HG03045 (cell line): Measurements from ENCODE around the gene ZNF598.
A peak's percentile ranks its signal among the peaks of the same experiment; 100 is the strongest.
"Not testable (repeated sequence)": the region's sequence is repeated elsewhere in the genome, so short reads cannot be mapped to it uniquely, and the experiment has no call there.

Experiments used
- ATAC-seq: cut with Tn5 transposase; IDR thresholded peaks from one replicate; pipeline ENCODE4 v1.9.1; 2021; ENCODE audit warnings: mild to moderate bottlenecking, moderate library complexity; ENCODE audit not compliant: unreplicated experiment

The ZNF598 gene

DNA sequence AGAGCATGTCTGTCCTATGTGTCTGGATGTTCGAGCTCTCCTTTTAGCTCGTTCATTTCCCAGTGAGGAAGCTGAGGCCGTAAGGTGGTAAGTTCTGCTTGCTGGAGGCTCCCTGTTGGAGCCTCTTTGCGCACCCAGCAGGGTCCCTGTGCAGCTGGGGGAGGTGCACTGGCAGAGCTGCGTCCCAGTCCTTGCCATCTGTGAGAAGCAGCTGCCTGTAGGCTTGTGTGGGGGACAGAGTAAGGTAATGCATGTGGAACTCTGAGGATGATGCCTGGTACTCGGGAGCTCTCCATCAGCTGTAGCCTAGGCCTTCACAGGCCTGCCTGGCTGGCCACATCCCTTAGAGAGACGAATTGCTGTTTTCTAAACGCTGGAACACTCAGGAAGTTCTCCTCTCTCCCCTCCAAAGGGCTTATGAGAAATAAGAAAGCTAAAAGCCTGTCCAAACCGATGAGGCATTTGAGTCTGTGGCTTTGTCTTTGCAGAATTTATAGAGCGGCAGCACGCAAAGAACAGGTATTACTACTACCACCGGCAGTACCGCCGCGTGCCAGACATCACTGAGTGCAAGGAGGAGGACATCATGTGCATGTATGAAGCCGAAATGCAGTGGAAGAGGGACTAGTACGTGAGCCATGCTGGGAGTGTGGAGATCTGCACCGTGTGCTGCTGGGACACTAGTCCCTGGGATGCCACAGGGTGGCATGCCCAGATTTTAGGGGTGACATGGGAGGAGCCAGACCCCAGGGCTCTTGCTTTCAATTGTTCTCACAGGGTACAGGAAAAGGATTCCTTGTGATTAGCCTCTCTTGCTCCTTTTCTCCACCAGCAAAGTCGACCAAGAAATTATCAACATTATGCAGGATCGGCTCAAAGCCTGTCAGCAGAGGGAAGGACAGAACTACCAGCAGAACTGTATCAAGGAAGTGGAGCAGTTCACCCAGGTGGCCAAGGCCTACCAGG, 48.7 kb downstream of the ZNF598 start:
- ATAC-seq, result no peak

DNA sequence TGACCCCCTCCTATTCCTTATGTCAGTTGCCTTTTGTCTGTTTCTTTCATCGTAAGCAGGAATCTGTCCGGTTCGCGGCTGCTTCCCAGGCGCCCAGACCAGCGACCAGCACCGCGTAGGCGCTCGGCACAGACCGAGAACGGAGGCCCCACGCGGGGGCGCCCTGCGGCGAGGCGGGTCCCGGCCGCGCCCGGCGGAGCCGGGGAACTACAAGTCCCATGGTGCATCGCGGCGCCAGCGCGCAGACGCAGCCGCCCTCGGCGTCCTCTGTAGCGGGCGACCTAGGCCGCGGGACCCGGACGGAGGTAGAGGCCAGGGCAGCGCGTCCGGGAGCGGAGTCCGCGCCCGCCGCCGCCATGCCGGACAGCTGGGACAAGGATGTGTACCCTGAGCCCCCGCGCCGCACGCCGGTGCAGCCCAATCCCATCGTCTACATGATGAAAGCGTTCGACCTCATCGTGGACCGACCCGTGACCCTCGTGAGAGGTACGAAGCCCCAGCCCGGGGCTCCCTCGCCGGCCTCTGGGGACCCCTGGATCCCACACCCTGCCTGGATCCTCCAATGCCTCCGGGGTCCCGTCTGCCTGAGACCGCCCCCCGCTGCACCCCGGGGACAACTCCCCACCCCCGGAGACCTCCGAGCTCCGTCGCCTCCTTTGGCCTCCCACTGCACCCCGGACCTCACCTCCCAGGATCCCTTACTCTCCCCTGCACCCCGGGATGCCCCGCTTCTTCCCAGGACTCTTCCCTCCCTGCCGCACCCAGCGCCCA, 50.2 kb downstream of the ZNF598 start, which contains the start of gene NDUFB10:
Gene NDUFB10 (plus strand): TSS at position 270 of the 771 bp plus-strand sequence. CDS start 87 bp downstream, at position 357.
- ATAC-seq, result peak; percentile 71

DNA sequence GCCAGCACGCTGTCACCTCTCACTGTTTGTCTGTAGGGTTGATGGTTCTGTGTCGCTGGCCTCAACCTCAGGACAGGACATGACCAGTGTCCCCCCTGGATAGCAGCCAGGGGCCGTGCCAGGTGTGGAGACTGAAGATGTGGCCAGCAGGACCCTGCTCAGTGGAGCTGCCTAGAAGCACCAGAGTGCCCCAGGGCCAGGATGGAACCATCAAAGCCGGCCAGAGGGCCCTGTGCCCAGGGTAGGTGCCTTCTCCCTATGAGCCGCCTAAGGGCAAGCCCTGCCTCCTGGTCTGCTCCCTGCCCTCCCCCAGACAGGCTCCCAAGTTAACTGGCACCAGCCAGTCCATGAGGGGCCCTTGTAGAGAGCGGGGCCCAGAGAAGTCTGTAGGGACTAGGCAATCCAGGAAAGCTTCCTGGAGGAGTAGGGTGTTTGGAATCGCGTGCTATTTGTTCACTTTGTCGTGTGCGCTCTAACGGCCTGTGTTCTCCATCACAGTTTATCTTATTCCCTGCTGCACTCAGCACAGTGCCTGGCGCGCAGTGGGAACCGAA, 50.8 kb downstream of the ZNF598 start:
- no peak for ATAC-seq

DNA sequence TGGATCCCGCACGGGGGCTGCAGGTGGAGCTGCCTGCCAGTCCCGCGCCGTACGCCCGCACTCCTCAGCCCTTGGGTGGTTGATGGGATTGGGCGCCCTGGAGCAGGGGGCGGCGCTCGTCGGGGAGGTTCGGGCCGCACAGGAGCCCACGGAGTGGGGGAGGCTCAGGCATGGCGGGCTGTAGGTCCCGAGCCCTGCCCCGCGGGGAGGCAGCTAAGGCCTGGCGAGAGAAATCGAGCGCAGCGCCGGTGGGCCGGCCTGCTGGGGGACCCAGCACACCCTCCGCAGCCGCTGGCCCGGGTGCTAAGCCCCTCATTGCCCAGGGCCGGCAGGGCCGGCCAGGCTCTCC, 51.5 kb downstream of the ZNF598 start:
- ATAC-seq, result not testable (repeated sequence)

DNA sequence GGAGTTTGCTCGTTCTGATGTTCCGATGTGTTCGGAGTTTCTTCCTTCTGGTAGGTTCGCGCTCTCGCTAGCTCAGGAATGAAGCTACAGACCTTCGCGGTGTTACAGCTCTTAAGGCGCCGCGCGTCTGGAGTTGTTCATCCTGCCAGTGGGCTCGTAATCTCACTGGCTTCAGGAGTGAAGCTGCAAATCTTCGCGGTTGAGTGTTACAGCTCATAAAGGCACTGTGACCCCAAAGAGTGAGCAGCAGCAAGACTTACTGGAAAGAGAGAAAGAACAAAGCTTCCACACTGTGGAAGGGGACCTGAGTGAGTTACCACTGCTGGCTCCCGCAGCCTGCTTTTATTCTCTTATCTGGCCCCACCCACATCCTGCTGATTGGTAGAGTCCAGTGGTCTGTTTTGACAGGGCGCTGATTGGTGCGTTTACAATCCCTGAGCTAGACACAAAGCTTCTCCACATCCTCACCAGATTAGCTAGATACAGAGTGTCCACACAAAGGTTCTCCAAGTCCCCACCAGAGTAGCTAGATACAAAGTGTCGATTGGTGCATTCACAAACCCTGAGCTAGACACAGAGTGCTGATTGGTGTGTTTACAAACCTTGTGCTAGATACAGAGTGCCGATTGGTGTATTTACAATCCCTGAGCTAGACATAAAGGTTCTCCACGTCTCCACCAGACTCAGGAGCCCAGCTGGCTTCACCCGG, 52.0 kb downstream of the ZNF598 start:
- not testable (repeated sequence) for ATAC-seq

DNA sequence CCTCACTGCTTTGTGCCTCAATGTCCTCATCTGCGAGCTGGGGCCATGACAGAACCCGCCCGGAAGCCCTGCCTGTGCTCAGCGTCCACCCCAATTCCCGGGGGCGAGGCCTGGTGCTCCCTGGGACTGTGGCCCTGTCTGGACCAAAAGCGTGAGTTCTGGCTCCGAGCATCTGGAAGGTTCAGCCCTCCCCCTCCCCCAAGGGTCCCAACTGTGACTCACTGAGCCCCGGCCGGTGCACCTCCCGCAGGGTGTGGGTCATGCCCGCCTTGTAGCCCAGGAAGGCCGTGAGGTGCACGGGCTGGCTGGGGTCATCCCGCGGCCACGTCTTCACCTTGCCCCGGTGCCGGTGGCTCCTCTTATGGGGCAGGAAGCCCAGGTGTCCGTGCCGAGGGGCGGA, 55.9 kb downstream of the ZNF598 start:
- ATAC-seq, result no peak

DNA sequence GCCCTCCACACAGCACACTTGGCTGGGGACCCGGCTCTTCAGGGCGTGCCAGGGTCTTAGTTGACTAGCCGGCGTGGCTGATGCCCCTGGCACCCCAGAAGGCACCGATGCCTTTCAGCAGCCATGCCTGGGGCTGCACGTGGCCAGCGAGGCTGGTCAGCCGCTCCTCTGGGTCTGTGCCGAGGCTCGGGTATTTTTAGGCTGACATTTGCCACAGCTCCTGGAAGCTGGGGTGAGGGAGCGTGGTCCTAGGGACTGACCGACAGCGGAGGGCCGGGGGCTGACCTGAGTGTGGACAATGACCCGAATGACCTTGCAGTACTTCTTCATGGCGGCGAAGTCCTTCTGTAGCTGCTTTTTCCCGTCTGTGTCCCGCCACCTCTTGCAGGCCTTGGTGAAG, 59.1 kb downstream of the ZNF598 start:
- no peak for ATAC-seq

DNA sequence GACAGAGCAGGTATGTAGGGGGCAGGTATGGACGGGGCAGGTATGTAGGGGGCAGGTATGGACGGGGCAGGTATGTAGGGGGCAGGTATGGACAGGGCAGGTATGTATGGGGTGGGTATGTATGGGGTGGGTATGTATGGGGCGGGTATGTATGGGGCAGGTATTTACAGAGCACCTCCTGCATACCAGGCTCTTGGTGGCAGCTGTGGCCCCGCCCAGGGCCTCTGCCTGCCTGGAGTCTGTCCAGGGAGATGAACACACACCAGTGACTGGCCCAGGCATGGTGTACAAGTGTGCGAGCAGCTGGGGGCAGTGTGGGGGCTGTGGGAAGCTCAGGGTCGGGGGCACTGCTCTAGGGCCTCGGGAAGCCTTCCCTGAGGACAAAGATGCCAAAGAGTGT, 59.6 kb downstream of the ZNF598 start:
- no peak for ATAC-seq

DNA sequence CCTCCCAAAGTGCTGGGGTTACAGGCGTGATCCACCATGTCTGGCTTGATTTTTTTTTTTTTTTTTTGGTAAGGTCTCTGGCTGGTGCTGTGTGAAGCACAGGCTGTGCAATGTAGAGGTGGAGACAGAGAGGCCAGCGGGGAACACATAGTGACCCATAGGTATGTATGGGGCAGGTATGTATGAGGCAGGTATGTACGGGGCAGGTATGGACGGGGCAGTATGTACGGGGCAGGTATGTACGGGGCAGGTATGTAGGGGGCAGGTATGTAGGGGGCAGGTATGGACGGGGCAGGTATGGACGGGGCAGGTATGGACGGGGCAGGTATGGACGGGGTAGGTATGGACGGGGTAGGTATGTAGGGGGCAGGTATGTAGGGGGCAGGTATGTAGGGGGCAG, 60.1 kb downstream of the ZNF598 start:
- no peak for ATAC-seq
